CD8-positive, alpha-beta memory T cell (primary cell): Measurements from ENCODE around the gene VAV2. TPM values are rescaled to one million over a fixed set of nuclear protein-coding genes. Genes with fewer than 3 reads are reported as not detected.
A peak's percentile ranks its signal among the peaks of the same experiment; 100 is the strongest.

Experiments
- CTCF ChIA-PET: fragments of 350-600 bp; sonication (Branson Sonifier 250); formaldehyde crosslinking; loops from one replicate; lab custom pipeline; 2021; ENCODE audit warnings: antibody characterized with exemption; lab: Charles Lee
- POLR2A ChIA-PET: fragments of 350-600 bp; sonication (Branson Sonifier 250); formaldehyde crosslinking; loops from one replicate; lab custom pipeline; 2021; ENCODE audit warnings: antibody characterized with exemption; lab: Charles Lee
- DNase-seq, 5 donors: peaks; one replicate each; pipeline versions ENCODE4 v3.0.0 to v3.0.0-alpha.2; 2020 to 2022; ENCODE audit warnings: mixed read lengths in 1 of 5
- H3K27ac ChIP-seq: one replicate; pipeline ENCODE4 v1.7.0; 2013; ENCODE audit warnings: low read depth, mild to moderate bottlenecking, low read length, moderate library complexity
- H3K27me3 ChIP-seq: 2 replicates; pipeline ENCODE4 v1.7.0; 2013; ENCODE audit warnings: low read length, mild to moderate bottlenecking; ENCODE audit not compliant: insufficient read depth, poor library complexity, severe bottlenecking
- H3K36me3 ChIP-seq: 2 replicates; pipeline ENCODE4 v1.7.0; 2013; ENCODE audit warnings: mild to moderate bottlenecking, low read length, moderate library complexity; ENCODE audit not compliant: insufficient read depth
- H3K4me1 ChIP-seq: 2 replicates; pipeline ENCODE4 v1.7.0; 2013; ENCODE audit warnings: mild to moderate bottlenecking, low read length, moderate library complexity; ENCODE audit not compliant: insufficient read depth
- H3K4me3 ChIP-seq: 2 replicates; pipeline ENCODE4 v1.7.0; 2013; ENCODE audit warnings: mild to moderate bottlenecking, low read length
- H3K9me3 ChIP-seq: 2 replicates; pipeline ENCODE4 v1.7.0; 2013; ENCODE audit warnings: mild to moderate bottlenecking, low read length
- H3K27ac Mint-ChIP-seq, 8 donors: one replicate each; pipeline ENCODE4 v1.8.0; 2020 to 2021; ENCODE audit warnings: mixed read lengths in 8 of 8, mild to moderate bottlenecking in 6 of 8, inconsistent platforms in 3 of 8, moderate library complexity in 3 of 8
- H3K27me3 Mint-ChIP-seq, 2 donors: one replicate each; pipeline ENCODE4 v1.8.0; 2020 to 2021; ENCODE audit warnings: mixed read lengths in 2 of 2, mild to moderate bottlenecking in 1 of 2, moderate library complexity in 1 of 2
- H3K36me3 Mint-ChIP-seq, 3 donors: one replicate each; pipeline ENCODE4 v1.8.0; 2020 to 2021; ENCODE audit warnings: mixed read lengths in 3 of 3, inconsistent platforms in 1 of 3, mild to moderate bottlenecking in 1 of 3
- H3K4me1 Mint-ChIP-seq, 3 donors: one replicate each; pipeline ENCODE4 v1.8.0; 2020 to 2021; ENCODE audit warnings: mixed read lengths in 3 of 3, inconsistent platforms in 1 of 3, mild to moderate bottlenecking in 1 of 3
- H3K4me3 Mint-ChIP-seq, 7 donors: one replicate each; pipeline ENCODE4 v1.8.0; 2020 to 2021; ENCODE audit warnings: mixed read lengths in 7 of 7, mild to moderate bottlenecking in 6 of 7, moderate library complexity in 4 of 7, inconsistent platforms in 2 of 7
- H3K9me3 Mint-ChIP-seq, 5 donors: one replicate each; pipeline ENCODE4 v1.8.0; 2020 to 2022; ENCODE audit warnings: mixed read lengths in 5 of 5, mild to moderate bottlenecking in 3 of 5, moderate library complexity in 2 of 5, inconsistent platforms in 1 of 5
- polyA plus RNA-seq: library from polyadenylated mRNA; unstranded; fragments of 300-500 nt; fragmentation: Illumina TruSeq; gene quantifications from one replicate; pipeline ENCODE4 v1.2.3, GENCODE V29; 2021
- total RNA-seq, 2 experiments: library from RNA; stranded (reverse); gene quantifications; one replicate each; pipeline ENCODE4 v1.2.3, GENCODE V29; 2021

The VAV2 gene
- total and polyA plus RNA-seq, 3 experiments from 2014 or later = 1.1 to 7.6 (median 6.0) TPM

DNA sequence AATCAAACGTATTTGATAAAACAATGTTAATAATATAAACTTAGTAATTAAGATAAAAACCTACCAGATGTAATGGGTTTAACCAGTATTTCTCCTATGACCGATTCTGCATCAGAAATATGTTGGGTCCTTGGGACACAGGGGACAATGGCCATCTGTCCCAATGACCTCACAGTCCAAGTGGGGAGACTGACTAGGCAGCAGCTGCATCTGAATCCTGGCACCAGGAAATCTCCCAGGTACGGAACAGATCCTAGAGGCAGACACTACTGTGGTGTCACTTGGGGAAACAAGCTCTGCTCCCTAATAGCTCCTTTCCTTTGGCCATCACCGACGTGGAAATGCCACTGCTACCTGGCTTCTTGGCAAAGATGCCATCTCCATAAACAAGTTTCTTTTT is 172.2 kb downstream of the VAV2 start:
- H3K27me3 Mint-ChIP-seq = no peaks in the 10 kb centered on the region
- POLR2A ChIA-PET = no interaction called here
- H3K27ac Mint-ChIP-seq = no peak overlapping the region
- Histone ChIP-seq H3K27ac (no peak overlapping the region), H3K4me3 (no peak overlapping the region), H3K4me1 (no peaks in the 10 kb centered on the region), H3K9me3 (no peaks in the 10 kb centered on the region), H3K27me3 (no peaks in the 10 kb centered on the region), H3K36me3 (no peaks in the 10 kb centered on the region)
- no peak overlapping the region for H3K4me3 Mint-ChIP-seq
- H3K4me1 Mint-ChIP-seq = no peaks in the 10 kb centered on the region
- peaks cover 0 to 2% (median 0%) of the 10 kb centered on the region in 5 donors for H3K9me3 Mint-ChIP-seq
- DNase-seq = no peak
- no peaks in the 10 kb centered on the region for H3K36me3 Mint-ChIP-seq
- CTCF ChIA-PET = no interaction called here

- H3K27me3 ChIP-seq = no peaks in the 10 kb centered on the region
- no peak overlapping the region for H3K27ac ChIP-seq
- H3K4me1 ChIP-seq = no peaks in the 10 kb centered on the region
- Mint-ChIP-seq H3K9me3 (peaks cover 0 to 2% (median 0%) of the 10 kb centered on the region in 5 donors), H3K4me3 (no peak overlapping the region), H3K27ac (no peak overlapping the region), H3K36me3 (no peaks in the 10 kb centered on the region), H3K4me1 (no peaks in the 10 kb centered on the region), H3K27me3 (no peaks in the 10 kb centered on the region)
- H3K36me3 ChIP-seq = no peaks in the 10 kb centered on the region
- ChIA-PET CTCF (no interaction called here), POLR2A (no interaction called here)
- no peak overlapping the region for H3K4me3 ChIP-seq
- DNase-seq = no peak
- H3K9me3 ChIP-seq = no peaks in the 10 kb centered on the region
Measured at GRCh38 chr9:133818444-133818843, 173.7 kb downstream of the VAV2 start.

DNA sequence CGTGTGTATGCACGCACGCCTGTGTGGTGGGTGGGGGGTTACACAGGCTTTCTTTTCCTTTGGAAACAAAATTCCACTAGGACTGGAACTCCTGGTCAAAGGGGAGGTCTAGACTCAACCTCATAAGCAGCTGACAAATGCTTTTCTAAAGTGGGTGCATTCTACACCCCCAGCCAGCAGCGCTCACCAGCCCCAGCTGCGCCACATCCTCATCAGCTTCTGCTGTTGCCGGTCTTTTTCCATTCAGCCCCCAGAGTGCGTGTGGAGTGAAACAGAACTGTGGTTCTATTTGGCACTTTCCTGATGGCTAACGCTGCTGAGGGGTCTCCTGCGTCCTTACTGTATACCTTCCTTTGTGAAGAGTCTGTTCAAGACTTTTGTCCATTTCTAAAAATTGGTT is 176.3 kb downstream of the VAV2 start:
- H3K9me3 Mint-ChIP-seq = peaks cover 0 to 2% (median 0%) of the 10 kb centered on the region in 5 donors
- ChIA-PET CTCF (no interaction called here), POLR2A (no interaction called here)
- Histone ChIP-seq H3K27me3 (no peaks in the 10 kb centered on the region), H3K4me3 (no peak overlapping the region), H3K9me3 (no peaks in the 10 kb centered on the region), H3K4me1 (no peaks in the 10 kb centered on the region), H3K27ac (no peak overlapping the region), H3K36me3 (no peaks in the 10 kb centered on the region)
- no peak overlapping the region for H3K27ac Mint-ChIP-seq
- H3K36me3 Mint-ChIP-seq = no peaks in the 10 kb centered on the region
- no peak overlapping the region for H3K4me3 Mint-ChIP-seq
- no peak for DNase-seq
- H3K27me3 Mint-ChIP-seq = no peaks in the 10 kb centered on the region
- no peaks in the 10 kb centered on the region for H3K4me1 Mint-ChIP-seq

DNA sequence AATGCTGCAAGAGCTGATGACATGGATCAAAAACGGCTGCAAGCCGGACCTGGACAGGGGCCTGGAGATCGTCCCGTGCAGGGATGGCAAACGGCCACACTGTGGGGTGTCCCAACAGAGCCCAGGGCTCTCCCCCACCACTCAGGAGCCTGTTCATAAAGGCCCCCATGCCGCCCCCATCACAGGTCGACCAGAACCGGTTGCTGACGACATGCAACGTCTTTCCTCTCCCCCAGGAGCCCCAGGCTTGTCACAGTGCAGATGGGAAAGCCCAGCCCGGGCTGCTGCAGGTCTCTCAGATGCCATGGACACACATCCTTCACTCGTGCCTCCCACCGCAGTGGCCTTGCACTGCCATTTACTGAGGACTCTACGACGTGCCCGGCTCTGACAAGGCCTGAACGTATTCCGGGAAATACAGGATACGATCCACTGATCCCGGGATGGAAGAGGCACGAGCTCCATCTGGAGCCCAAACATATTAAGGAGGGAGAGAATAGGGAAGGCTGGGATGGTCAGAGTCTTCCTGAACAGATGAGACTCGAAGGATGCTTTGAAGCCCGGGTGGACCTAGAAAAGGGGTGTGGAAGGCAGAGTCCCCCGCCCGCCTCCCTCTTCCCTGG is 177.4 kb downstream of the VAV2 start:
- H3K4me1 ChIP-seq = no peaks in the 10 kb centered on the region
- H3K9me3 Mint-ChIP-seq = peaks cover 0 to 2% (median 0%) of the 10 kb centered on the region in 5 donors
- H3K27me3 ChIP-seq = no peaks in the 10 kb centered on the region
- H3K4me1 Mint-ChIP-seq = no peaks in the 10 kb centered on the region
- H3K27ac ChIP-seq = no peak overlapping the region
- H3K27me3 Mint-ChIP-seq = no peaks in the 10 kb centered on the region
- no peaks in the 10 kb centered on the region for H3K36me3 Mint-ChIP-seq
- H3K4me3 Mint-ChIP-seq = no peak overlapping the region
- POLR2A ChIA-PET = no interaction called here
- H3K4me3 ChIP-seq = no peak overlapping the region
- no peaks in the 10 kb centered on the region for H3K9me3 ChIP-seq
- no peaks in the 10 kb centered on the region for H3K36me3 ChIP-seq
- H3K27ac Mint-ChIP-seq = peak overlapping the region in 1 of 8 donors; percentile 36
- DNase-seq = no peak
- CTCF ChIA-PET = no interaction called here

DNA sequence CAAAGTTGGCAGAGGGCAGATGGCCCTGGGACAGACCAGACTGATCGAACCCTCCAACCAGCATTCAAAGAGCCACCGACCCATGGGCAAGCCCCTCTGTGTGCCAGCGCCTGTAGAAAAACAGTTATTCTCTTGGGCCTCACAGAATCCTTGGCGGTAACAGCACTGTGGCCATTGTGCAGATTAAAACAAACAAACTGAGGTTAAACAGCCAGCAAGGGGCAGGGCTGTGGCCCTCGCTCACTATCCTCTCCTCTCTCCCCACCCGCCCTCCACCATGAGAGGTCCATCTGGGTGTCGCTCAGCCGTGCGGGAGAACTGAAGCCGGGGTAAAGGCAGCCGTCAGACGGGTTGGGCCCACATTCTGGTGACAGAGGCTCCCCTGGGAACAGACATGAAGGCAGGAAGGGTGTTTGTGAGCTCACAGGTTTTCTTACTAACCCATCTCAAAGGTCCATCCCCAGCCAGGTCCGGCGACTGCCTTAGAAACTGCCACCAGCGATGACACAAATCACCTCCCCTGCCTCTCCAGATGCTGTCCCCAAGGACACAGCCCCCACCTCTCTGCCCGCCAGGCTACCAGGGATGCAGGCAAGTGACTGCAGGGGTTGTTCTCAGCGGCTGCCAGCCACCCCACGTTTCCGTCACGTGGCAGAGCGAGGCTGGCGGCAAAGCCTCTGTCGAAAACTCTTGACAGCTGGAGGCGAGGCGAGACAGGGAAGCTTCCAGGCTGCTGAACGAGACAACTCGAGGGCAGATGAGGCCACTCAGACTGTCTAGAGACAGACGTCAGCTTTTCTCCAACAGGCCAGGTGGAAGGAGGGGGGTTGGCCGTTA is 178.2 kb downstream of the VAV2 start:
- Mint-ChIP-seq H3K9me3 (peaks cover 0 to 2% (median 0%) of the 10 kb centered on the region in 5 donors), H3K4me3 (no peak overlapping the region), H3K27me3 (no peaks in the 10 kb centered on the region), H3K36me3 (no peaks in the 10 kb centered on the region), H3K4me1 (no peaks in the 10 kb centered on the region), H3K27ac (peak overlapping the region in 1 of 8 donors; percentile 42)
- CTCF ChIA-PET = no interaction called here
- Histone ChIP-seq H3K4me1 (no peaks in the 10 kb centered on the region), H3K27me3 (no peaks in the 10 kb centered on the region), H3K4me3 (no peak overlapping the region), H3K36me3 (no peaks in the 10 kb centered on the region), H3K27ac (no peak overlapping the region), H3K9me3 (no peaks in the 10 kb centered on the region)
- POLR2A ChIA-PET = no interaction called here
- no peak for DNase-seq

GRCh38 chr9:133812941-133813748 is 179.0 kb downstream of the VAV2 start:
- H3K4me1 Mint-ChIP-seq = no peaks in the 10 kb centered on the region
- Histone ChIP-seq H3K36me3 (no peaks in the 10 kb centered on the region), H3K4me3 (no peak overlapping the region), H3K27ac (no peak overlapping the region), H3K4me1 (no peaks in the 10 kb centered on the region), H3K27me3 (no peaks in the 10 kb centered on the region), H3K9me3 (no peaks in the 10 kb centered on the region)
- H3K36me3 Mint-ChIP-seq = no peaks in the 10 kb centered on the region
- ChIA-PET CTCF (no interaction called here), POLR2A (no interaction called here)
- no peak for DNase-seq
- H3K9me3 Mint-ChIP-seq = no peaks in the 10 kb centered on the region
- peak overlapping the region in 1 of 8 donors; percentile 42 for H3K27ac Mint-ChIP-seq
- H3K4me3 Mint-ChIP-seq = no peak overlapping the region
- no peaks in the 10 kb centered on the region for H3K27me3 Mint-ChIP-seq

GRCh38 chr9:133812077-133812868 is 179.9 kb downstream of the VAV2 start:
- H3K9me3 ChIP-seq = no peaks in the 10 kb centered on the region
- H3K4me3 ChIP-seq = no peak overlapping the region
- POLR2A ChIA-PET = no interaction called here
- Mint-ChIP-seq H3K27ac (no peak overlapping the region), H3K4me1 (no peaks in the 10 kb centered on the region), H3K36me3 (no peaks in the 10 kb centered on the region), H3K9me3 (no peaks in the 10 kb centered on the region), H3K4me3 (no peak overlapping the region), H3K27me3 (no peaks in the 10 kb centered on the region)
- H3K4me1 ChIP-seq = no peaks in the 10 kb centered on the region
- H3K27me3 ChIP-seq = no peaks in the 10 kb centered on the region
- no peak for DNase-seq
- no peak overlapping the region for H3K27ac ChIP-seq
- CTCF ChIA-PET = no interaction called here
- H3K36me3 ChIP-seq = no peaks in the 10 kb centered on the region
